ENCODE data around the gene OR2L13.

DNA sequence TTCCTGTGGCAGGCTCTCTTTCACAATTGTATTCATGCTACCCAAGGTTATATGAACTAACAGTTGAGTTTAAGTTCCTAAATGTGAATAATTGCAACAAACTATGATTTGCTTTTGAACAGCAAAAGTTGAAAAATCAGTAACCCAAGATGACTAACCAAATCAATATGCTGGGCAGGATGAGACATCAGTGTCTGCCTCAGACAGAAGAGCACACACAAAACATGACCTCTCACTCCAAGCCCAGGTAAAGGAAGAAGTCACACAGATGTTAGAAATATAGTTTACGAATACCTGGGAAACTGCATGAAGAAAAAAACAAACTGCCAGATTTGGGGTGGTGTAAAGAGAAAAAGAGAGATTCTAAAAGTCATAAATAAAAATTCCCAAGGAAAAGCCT, 3.5 kb downstream of the OR2L13 start:
- TF ChIP-seq POLR2A (IDR thresholded peaks at IDR 0.05): no peak
- TF ChIP-seq, protein P1, sequence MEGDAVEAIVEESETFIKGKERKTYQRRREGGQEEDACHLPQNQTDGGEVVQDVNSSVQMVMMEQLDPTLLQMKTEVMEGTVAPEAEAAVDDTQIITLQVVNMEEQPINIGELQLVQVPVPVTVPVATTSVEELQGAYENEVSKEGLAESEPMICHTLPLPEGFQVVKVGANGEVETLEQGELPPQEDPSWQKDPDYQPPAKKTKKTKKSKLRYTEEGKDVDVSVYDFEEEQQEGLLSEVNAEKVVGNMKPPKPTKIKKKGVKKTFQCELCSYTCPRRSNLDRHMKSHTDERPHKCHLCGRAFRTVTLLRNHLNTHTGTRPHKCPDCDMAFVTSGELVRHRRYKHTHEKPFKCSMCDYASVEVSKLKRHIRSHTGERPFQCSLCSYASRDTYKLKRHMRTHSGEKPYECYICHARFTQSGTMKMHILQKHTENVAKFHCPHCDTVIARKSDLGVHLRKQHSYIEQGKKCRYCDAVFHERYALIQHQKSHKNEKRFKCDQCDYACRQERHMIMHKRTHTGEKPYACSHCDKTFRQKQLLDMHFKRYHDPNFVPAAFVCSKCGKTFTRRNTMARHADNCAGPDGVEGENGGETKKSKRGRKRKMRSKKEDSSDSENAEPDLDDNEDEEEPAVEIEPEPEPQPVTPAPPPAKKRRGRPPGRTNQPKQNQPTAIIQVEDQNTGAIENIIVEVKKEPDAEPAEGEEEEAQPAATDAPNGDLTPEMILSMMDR (IDR thresholded peaks at IDR 0.05): no peak
